ENCODE measurements around the gene CNTN5.

CNTN5 gene

DNA sequence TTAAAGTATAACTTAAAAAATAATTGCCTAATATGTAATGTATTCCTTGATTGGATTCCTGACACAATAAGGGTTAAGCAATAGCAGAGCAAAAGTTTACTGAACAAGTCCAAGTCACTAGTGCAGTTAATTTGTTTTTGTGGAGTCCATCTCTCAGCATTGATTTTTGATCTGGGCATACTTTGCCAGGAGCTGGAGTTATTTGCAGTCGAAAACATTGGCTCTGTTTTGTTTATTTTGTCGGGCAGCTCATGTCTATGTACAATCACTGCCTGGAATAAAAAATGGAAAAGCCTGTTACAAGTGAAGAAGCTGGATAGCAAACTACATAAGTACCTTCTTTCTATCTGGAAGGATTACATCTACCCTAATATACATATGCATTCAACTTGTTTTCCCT is 625.2 kb downstream of the CNTN5 start:
- no peak for TF ChIP-seq ZNF274 (IDR thresholded peaks at IDR 0.05; ENCODE audit: low read depth, low read length)
- no peak overlapping the region for H3K4me3 ChIP-seq (ENCODE audit: low read length)

DNA sequence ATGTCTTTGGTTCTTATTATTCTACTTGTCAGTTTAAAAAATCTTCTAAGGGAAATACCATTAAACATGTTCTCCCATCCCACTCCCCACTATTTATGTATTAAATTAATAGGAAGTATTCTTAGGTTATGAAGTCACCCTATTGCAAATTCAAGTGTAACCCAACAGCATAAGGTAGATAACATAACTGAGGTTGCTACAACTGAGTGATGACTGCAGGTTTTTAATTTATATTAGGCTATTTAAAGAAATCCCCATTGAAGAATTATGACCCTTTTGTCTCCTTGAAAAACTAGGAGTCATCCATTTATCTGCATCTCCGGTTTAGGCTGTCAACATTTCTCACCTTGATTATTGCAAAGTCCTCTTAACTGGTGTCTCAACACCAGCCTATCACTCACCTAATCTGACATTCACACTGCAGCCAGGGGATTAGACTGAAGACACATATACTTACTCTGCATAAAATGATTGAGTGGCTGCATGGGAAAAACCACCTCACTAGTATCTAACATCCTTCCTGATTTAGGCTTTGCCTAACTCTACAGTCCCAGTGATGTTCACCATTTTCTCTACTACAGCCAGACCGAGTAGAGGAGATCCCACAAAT is 649.4 kb downstream of the CNTN5 start:
- TF ChIP-seq ZNF274 (IDR thresholded peaks at IDR 0.05; ENCODE audit: low read depth, low read length): no peak
- no peak overlapping the region for H3K4me3 ChIP-seq (ENCODE audit: low read length)

DNA sequence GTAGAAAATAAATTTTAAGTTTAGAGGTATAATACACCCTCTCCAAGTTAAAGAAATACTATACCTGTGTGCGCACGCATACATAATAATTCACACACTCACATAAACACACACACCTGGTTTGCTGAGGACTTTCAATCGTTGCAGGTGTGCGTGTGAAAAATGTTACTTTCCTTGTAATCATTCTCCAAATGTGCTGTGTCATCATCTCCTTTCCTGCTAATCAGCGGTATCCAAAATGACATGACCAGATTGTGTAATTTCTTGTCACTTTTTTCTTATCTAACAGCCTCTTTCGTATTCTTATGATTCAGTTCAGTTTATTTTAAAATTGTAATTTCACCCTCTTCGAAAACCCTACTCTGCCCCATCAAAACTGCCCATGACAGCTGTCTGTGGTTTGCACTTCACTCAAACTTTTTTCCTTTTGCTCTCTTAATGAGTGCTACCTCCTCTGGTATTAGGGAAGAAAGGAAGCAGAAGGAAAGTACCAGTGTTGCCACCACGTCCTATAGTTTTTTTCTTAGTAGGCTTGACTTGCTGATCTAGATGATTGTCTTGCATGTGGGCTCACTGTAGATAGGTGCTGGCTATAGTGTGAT is 651.2 kb downstream of the CNTN5 start:
- no peak for TF ChIP-seq ZNF274 (IDR thresholded peaks at IDR 0.05; ENCODE audit: low read depth, low read length)
- H3K4me3 ChIP-seq (ENCODE audit: low read length): no peak overlapping the region

DNA sequence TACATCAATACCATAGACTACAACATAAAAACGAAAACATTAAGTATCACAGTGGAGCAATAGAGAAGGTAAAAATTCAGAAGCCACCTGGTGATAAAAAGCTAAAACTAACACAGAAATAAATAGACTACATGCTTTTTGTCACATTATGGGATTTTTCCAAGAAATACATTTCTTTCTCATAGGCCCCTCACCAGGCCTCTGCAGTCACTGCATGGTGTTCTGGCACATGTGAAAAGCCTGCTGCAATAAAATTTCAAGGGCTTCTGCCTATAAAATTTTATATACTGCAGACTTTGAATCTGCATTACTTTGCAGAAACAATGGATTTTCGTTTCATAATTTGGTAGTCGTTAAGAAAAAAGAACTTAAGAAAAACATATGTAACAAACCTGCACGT is 655.5 kb downstream of the CNTN5 start:
- no peak overlapping the region for H3K4me3 ChIP-seq (ENCODE audit: low read length)
- TF ChIP-seq ZNF274 (IDR thresholded peaks at IDR 0.05; ENCODE audit: low read depth, low read length): no peak

DNA sequence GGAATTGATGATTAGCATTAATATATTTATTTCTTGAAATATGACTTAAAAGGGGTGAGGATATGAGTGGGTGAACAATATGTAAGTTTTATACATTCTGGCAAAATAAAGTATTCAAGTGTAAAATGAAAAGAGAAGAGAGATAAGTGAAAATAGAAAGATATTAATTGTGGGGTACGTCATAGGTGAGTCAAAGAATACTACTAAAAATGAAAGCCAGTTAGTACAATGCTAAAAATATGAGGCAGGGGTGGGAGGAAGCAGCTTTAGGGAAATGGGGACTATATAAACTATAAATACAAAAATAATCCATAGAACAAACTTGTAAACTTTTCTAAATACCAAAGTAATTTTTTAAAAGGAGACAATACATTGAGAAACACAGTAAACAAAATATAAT is 661.4 kb downstream of the CNTN5 start:
- TF ChIP-seq ZNF274 (IDR thresholded peaks at IDR 0.05; ENCODE audit: low read depth, low read length): no peak
- no peak overlapping the region for H3K4me3 ChIP-seq (ENCODE audit: low read length)

DNA sequence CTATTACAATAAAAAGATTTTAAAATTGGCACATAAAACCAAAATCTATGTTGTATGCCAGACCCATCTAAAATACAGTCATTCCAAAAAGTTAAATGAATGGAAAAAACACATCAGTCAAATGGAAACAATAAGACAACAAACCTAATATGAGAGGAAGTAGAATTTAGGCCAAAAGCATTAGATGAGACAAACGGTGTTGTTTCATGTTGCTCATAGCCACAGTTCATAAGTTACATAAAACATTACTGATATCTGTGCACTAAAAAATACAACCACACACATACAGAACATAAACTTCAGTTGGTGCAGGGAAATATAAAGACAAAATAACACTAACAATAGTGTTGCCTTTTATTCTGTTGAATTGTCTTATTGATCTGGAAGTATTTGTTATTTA is 661.9 kb downstream of the CNTN5 start:
- no peak overlapping the region for H3K4me3 ChIP-seq (ENCODE audit: low read length)
- TF ChIP-seq ZNF274 (IDR thresholded peaks at IDR 0.05; ENCODE audit: low read depth, low read length): no peak

DNA sequence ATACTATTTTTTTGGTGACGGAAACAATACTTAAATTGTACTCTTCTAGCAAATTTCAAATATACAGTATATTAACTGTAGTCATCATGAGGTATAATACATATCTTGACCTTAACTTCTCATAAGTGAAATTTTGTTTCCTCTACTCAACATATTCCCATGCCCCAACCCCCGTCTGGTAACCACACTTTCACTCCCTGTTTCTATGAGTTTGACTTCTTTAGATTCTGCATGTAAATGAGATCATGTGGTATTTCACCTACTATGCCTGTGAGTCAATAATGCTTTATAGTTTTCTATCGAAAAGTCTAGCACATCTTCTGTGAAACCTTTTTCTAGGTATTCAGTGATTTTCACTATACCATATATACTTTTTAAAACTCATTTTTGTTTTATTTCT is 663.2 kb downstream of the CNTN5 start:
- no peak overlapping the region for H3K4me3 ChIP-seq (ENCODE audit: low read length)
- TF ChIP-seq ZNF274 (IDR thresholded peaks at IDR 0.05; ENCODE audit: low read depth, low read length): no peak

DNA sequence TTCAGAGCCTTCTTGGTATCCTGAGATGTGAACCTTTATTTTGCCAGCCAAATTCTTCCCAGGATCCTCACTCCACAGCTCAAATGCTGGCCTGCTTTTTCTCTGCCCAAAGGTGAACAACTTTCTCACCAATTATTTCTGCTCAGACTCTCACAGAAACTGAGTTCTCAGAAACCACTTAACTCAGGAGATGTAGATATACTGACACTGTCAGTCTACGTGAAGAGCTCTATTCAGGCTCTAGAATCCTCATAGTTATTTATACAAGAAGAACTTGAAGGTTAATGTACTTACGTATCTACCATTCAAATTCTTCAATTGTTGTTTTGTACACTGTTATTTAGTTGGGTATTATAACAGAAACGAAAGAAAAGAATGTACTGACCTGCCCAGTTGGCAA is 666.1 kb downstream of the CNTN5 start:
- no peak overlapping the region for H3K4me3 ChIP-seq (ENCODE audit: low read length)
- no peak for TF ChIP-seq ZNF274 (IDR thresholded peaks at IDR 0.05; ENCODE audit: low read depth, low read length)

DNA sequence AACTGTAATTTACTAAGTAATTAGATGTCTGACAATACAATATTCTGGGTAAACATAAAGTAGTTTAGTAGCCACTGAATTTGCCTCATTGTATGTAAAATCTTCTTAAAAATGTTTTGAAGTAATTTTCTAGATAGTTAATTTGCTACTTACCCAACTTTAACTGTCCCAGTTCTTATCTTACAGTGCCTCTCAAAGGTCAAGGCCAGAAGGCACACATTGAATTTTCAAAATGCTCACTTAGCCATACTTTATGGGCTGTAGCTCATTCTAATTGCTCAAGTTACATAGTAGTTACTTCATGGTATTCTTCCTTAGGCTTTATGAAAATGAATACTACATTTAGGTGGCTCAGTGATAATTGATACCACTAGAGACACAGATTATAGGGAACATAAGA is 666.6 kb downstream of the CNTN5 start:
- no peak for TF ChIP-seq ZNF274 (IDR thresholded peaks at IDR 0.05; ENCODE audit: low read depth, low read length)
- H3K4me3 ChIP-seq (ENCODE audit: low read length): no peak overlapping the region

DNA sequence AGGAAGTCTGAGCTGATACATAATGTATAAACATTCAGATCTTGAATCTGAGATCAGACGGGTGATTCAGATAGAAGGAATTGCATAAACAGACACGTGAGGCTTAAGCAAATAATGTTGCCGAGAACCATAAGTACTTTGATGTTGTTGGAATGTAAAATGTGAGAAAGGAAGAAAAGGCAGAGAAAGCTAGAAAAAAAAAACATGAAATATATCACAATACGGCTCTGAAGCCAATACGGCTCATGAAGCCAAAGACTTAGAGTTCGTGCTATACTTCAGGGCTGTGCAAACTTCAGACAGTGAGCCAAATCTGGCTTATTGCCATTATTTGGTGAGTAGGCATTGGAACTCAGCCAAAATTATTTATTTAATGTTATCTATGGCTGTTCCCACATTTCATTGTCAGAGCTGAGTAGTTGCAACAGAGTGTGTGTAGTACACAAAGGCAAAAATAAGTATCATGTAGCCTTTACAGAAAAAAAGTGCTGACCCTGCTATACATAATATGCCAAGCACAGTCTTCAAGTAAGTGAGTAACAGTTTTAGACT is 673.3 kb downstream of the CNTN5 start:
- TF ChIP-seq ZNF274 (IDR thresholded peaks at IDR 0.05; ENCODE audit: low read depth, low read length): no peak
- H3K4me3 ChIP-seq (ENCODE audit: low read length): no peak overlapping the region

DNA sequence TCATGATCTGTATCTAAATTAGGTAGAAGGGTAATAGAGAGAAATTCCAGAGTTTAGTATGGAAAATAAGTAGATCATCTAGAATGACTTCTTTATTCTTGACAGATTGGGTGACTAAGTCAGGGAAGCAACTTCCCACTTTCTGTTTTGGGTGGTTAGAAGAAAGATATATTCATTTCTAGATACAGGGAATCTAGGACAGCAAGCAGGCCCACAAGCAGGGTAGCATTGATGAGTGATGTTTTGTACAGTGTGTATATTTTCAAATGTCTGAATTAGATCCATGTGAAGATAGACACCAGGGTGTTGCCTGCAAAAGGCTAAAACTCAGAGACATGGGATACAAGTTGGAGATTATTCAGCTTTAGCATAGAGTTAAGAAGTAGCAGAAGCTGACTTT is 674.4 kb downstream of the CNTN5 start:
- TF ChIP-seq ZNF274 (IDR thresholded peaks at IDR 0.05; ENCODE audit: low read depth, low read length): no peak
- H3K4me3 ChIP-seq (ENCODE audit: low read length): no peak overlapping the region

DNA sequence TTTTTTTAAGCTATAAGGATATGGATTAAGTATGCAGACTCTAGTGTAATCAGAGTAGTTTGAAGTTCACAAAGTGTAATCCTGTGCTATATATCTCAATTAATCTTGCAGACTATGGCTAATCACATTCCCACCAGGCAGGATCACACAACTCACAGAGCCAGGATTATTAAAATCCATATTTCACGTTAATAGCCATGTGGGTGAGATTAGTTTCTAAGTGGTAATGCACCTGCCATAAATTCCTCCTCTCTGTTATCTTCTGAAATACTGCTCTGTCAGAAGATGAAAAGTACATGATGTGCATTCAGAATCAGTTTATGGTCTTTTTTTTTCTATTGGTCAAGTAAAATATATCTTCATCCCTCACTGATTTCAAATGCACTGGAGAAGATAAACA is 686.1 kb downstream of the CNTN5 start:
- no peak for TF ChIP-seq ZNF274 (IDR thresholded peaks at IDR 0.05; ENCODE audit: low read depth, low read length)
- H3K4me3 ChIP-seq (ENCODE audit: low read length): no peak overlapping the region

DNA sequence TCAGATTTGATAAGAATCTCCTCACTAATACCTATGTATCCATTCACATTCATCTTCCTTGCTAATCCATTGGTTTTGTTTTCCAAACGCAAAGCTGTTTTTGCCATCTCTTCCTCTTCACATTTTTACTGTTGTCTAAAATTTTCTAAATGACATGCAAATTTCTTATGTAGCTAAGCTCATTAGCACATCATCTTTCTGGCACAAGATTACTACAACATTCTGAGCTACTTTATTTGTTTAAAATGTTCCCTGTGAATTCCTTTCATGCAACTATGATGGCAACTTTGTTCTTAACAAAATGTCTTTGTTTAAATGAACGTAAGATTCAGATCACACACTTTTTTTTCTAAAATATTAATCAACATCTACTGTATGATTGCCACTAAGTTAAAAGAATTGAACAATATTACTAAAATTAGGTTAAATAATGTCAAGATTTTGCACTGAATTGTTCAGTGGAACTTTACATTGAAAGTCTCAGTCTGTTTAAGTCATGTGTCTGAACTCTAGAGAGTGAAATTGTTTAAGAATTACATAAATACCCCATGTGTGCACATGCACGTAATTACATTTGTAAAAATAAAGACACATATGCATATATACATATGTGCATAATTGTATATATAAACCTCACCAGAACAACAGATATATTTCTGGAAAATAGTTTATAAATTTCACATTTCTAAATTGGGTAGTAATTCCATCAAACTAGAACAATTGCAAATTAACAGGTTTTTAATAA is 688.4 kb downstream of the CNTN5 start:
- TF ChIP-seq ZNF274 (IDR thresholded peaks at IDR 0.05; ENCODE audit: low read depth, low read length): no peak
- no peak overlapping the region for H3K4me3 ChIP-seq (ENCODE audit: low read length)

DNA sequence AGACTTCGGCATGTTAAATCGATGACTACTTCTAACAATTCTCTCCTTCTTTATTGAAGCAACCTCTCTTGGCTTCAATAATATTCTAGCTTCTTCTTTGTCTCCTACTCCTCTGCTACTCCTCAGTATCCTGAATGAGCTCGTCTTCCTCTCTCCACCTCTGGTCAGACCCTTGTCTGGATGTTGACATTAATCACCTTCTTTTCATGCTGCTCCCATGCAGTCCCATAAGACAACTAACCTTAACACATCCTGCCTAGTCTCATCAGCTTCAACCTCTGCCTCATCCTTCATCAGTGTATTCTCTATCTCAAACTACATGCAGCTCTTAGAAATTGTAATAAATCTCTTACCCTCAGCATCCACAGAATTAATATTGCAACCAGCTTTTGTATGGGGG is 695.6 kb downstream of the CNTN5 start:
- TF ChIP-seq ZNF274 (IDR thresholded peaks at IDR 0.05; ENCODE audit: low read depth, low read length): no peak
- H3K4me3 ChIP-seq (ENCODE audit: low read length): no peak overlapping the region

DNA sequence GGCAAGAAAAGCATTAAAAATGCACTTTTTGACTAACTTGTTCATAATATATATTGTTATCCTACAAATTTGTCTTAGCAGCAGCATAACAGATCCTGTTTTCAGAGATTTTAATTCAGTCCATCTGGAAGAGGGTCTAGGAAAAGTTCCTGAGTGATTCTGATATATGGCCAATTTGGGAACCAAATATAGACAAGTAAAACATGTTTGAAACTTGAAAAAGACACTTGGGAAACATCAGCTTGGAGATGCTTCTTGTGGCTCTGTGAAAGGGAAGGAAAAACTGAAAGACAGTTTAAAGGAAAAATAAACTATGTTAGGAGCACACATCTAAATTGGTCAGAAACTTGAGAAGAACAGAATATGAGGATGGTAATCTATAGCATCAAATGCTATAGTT is 697.5 kb downstream of the CNTN5 start:
- TF ChIP-seq ZNF274 (IDR thresholded peaks at IDR 0.05; ENCODE audit: low read depth, low read length): no peak
- H3K4me3 ChIP-seq (ENCODE audit: low read length): no peak overlapping the region
